ENCODE results near the gene MAN1C1.

GRCh38 chr1:25631750-25632485, 15.3 kb downstream of the MAN1C1 start:
- TF ChIP-seq, protein P1, sequence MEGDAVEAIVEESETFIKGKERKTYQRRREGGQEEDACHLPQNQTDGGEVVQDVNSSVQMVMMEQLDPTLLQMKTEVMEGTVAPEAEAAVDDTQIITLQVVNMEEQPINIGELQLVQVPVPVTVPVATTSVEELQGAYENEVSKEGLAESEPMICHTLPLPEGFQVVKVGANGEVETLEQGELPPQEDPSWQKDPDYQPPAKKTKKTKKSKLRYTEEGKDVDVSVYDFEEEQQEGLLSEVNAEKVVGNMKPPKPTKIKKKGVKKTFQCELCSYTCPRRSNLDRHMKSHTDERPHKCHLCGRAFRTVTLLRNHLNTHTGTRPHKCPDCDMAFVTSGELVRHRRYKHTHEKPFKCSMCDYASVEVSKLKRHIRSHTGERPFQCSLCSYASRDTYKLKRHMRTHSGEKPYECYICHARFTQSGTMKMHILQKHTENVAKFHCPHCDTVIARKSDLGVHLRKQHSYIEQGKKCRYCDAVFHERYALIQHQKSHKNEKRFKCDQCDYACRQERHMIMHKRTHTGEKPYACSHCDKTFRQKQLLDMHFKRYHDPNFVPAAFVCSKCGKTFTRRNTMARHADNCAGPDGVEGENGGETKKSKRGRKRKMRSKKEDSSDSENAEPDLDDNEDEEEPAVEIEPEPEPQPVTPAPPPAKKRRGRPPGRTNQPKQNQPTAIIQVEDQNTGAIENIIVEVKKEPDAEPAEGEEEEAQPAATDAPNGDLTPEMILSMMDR (IDR thresholded peaks at IDR 0.05): no peak
- TF ChIP-seq POLR2A (IDR thresholded peaks at IDR 0.05) (no peak), EP300 (IDR thresholded peaks at IDR 0.05) (peak in 1 of 2 donors; percentile 42)
